ENCODE data around the gene CAMKK2. TPM values are rescaled to one million over a fixed set of nuclear protein-coding genes. Genes with fewer than 3 reads are reported as not detected.

Gene CAMKK2
- total RNA-seq, 1 donor from 2014 or later, result 13.3 TPM

GRCh38 chr12:121333747-121334146, 37.2 kb upstream of the CAMKK2 start:
- intact Hi-C loops (cut with micrococcal nuclease), result loop anchor here (10.0 kb wide), 1 partner anchor 111 kb away; no protein-coding TSS in a partner anchor
- Histone ChIP-seq H3K36me3 (peaks cover 81% of the 10 kb centered on the region), H3K4me3 (no peak overlapping the region), H3K27ac (replicated peaks) (no peak overlapping the region), H3K27me3 (ENCODE audit: low read depth) (no peaks in the 10 kb centered on the region), H3K4me1 (no peaks in the 10 kb centered on the region), H3K9me3 (replicated peaks) (no peaks in the 10 kb centered on the region)
- no peak for TF ChIP-seq CTCF (IDR thresholded peaks at IDR 0.05; ENCODE audit: borderline replicate concordance)
- DNase-seq, result no peak

- no peak for DNase-seq
- H3K9me3 ChIP-seq (replicated peaks), result no peaks in the 10 kb centered on the region
- no peaks in the 10 kb centered on the region for H3K4me1 ChIP-seq
- no peak overlapping the region for H3K27ac ChIP-seq (replicated peaks)
- H3K27me3 ChIP-seq (ENCODE audit: low read depth), result no peaks in the 10 kb centered on the region
- H3K36me3 ChIP-seq, result peaks cover 93% of the 10 kb centered on the region
- no peak overlapping the region for H3K4me3 ChIP-seq
- intact Hi-C loops (cut with micrococcal nuclease), result loop anchor here (10.0 kb wide), 1 partner anchor 114 kb away; no protein-coding TSS in a partner anchor
- TF ChIP-seq CTCF (IDR thresholded peaks at IDR 0.05; ENCODE audit: borderline replicate concordance), result no peak
Measured at GRCh38 chr12:121331248-121331647, 34.7 kb upstream of the CAMKK2 start.

GRCh38 chr12:121330692-121331091, 34.2 kb upstream of the CAMKK2 start:
- intact Hi-C loops (cut with micrococcal nuclease), result loop anchor here (10.0 kb wide), 1 partner anchor 114 kb away; no protein-coding TSS in a partner anchor

GRCh38 chr12:121330195-121330594, 33.7 kb upstream of the CAMKK2 start:
- H3K4me3 ChIP-seq, result no peak overlapping the region
- H3K4me1 ChIP-seq, result no peaks in the 10 kb centered on the region
- no peak overlapping the region for H3K27ac ChIP-seq (replicated peaks)
- no peaks in the 10 kb centered on the region for H3K27me3 ChIP-seq (ENCODE audit: low read depth)
- no peak for TF ChIP-seq CTCF (IDR thresholded peaks at IDR 0.05; ENCODE audit: borderline replicate concordance)
- intact Hi-C loops (cut with micrococcal nuclease), result loop anchor here (10.0 kb wide), 1 partner anchor 115 kb away; no protein-coding TSS in a partner anchor
- DNase-seq, result no peak
- H3K9me3 ChIP-seq (replicated peaks), result no peaks in the 10 kb centered on the region
- H3K36me3 ChIP-seq, result peaks cover 97% of the 10 kb centered on the region

More at GRCh38 chr12:121330692-121331091, 34.2 kb upstream of the CAMKK2 start:
- Histone ChIP-seq H3K4me1 (no peaks in the 10 kb centered on the region), H3K27ac (replicated peaks) (no peak overlapping the region), H3K27me3 (ENCODE audit: low read depth) (no peaks in the 10 kb centered on the region), H3K9me3 (replicated peaks) (no peaks in the 10 kb centered on the region), H3K4me3 (no peak overlapping the region), H3K36me3 (peaks cover 97% of the 10 kb centered on the region)
- DNase-seq, result no peak
- TF ChIP-seq CTCF (IDR thresholded peaks at IDR 0.05; ENCODE audit: borderline replicate concordance), result no peak

- H3K9me3 ChIP-seq (replicated peaks), result no peaks in the 10 kb centered on the region
- no peaks in the 10 kb centered on the region for H3K4me1 ChIP-seq
- H3K27me3 ChIP-seq (ENCODE audit: low read depth), result no peaks in the 10 kb centered on the region
- no peak for TF ChIP-seq CTCF (IDR thresholded peaks at IDR 0.05; ENCODE audit: borderline replicate concordance)
- intact Hi-C loops (cut with micrococcal nuclease), result no loop called here
- no peak for DNase-seq
- no peak overlapping the region for H3K27ac ChIP-seq (replicated peaks)
- H3K36me3 ChIP-seq, result peaks cover 99% of the 10 kb centered on the region
- H3K4me3 ChIP-seq, result no peak overlapping the region
Measured at GRCh38 chr12:121328620-121329019, 32.1 kb upstream of the CAMKK2 start.
